SK-N-SH (cell line): ENCODE measurements around the gene FAM174B.

Experiments
- JUND ChIP-seq: IDR thresholded peaks from 2 replicates; pipeline ENCODE4 v1.4.0; 2012
- NRF1 ChIP-seq: IDR thresholded peaks from 2 replicates; pipeline ENCODE4 v1.6.1; 2012; ENCODE audit warnings: low read depth, mild to moderate bottlenecking, low read length
- SIN3A ChIP-seq: IDR thresholded peaks from 2 replicates; pipeline ENCODE4 v1.6.1; 2012; ENCODE audit warnings: low read depth, mild to moderate bottlenecking, low read length, moderate library complexity, borderline replicate concordance

DNA sequence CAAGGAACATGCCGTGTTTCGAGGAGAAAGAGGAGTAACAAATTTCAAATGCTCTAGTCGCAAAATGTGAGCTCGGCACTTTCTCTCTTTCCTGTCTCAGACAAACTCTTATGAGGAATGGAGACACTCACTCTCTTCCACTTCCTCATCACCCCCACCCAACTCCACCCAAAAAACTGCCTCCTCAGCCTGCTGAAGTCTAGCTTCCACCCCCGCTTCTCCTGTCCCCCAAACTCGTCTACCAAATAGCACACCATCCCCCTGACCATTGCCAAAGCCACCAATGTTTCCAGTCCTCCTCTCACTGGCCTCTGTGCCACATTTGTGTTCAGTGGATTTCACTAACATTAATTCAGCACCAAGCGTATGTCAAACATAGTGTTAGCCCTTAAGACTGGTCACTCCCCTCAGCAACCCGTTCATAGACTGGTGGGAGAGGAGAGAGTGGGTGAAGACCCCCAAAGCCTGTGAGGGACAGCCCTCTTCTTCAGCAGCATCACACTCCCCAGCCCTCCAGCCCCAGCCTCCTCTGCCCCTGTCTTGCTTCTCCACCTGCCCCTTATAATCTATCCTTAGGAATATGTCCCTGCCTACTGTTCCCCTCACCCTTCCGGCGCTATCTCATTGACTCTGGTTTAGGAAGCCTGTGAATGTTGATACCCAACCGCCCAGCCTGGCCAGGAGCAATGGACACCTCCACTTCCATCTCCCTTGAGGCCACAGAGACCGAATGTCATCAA, 77.3 kb downstream of the FAM174B start:
- TF ChIP-seq JUND = no peak
- no peak for TF ChIP-seq NRF1
- TF ChIP-seq SIN3A = no peak
